GM13976 (cell line): Measurements from ENCODE around the gene THSD4.

Experiments used
- DNase-seq: peaks from one replicate; pipeline ENCODE4 v3.0.0; 2012; ENCODE audit warnings: low spot score
- in situ Hi-C: fragments of 300-500 bp; cut with MboI; formaldehyde crosslinking; loops from one replicate; pipeline ENCODE4 v1.12.0; 2022; ENCODE audit warnings: low sequenced_read_pairs, mixed read lengths, inconsistent platforms; ENCODE audit not compliant: unreplicated experiment
- TF ChIP-seq, protein P1 (sequence below): IDR thresholded peaks from 2 replicates; pipeline ENCODE4 v1.5.1; 2012; ENCODE audit warnings: borderline replicate concordance, mild to moderate bottlenecking; ENCODE audit not compliant: insufficient read depth; ENCODE audit errors: extremely low read depth, missing control alignments, control extremely low read depth

THSD4 gene

DNA sequence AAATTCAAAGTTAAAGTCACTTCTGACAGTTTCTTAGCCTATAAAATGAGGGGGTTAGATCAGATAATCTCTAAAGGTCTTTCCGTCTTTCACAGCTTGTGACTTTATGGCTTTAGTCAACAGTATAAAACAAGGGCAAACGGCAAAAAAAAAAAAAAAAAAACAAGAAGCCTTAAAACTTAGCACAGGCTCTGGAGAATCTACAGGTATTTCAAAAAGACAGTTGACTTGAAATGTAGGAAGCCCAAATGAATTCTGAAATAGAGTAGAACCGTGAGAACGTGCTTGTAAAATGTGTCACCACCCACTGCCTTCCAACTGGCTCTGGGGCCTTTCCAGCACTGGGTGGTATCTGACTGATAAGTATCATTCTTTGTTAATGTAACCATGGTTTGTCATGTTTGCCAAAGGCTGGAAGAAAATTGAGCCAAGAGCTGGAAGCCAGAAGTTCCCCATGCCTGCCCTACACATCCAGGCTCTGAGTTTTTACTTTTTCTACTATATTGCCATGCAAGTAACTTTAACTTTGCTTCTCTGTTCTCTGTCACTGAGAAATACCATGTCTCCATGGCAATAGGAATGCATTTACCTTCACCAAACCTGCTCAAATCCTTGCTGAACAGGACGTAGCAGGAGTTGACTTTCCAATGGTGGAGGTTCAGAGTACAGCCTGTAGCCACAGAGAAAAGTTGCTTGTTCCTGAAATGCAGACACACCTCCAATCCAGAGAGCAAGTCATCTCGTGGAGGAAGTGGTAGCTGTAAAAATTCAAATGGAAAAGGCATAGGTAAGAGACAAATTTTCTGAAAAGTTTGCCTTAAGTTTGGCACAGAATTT lies 35.8 kb upstream of the THSD4 start:
- TF ChIP-seq, protein P1, sequence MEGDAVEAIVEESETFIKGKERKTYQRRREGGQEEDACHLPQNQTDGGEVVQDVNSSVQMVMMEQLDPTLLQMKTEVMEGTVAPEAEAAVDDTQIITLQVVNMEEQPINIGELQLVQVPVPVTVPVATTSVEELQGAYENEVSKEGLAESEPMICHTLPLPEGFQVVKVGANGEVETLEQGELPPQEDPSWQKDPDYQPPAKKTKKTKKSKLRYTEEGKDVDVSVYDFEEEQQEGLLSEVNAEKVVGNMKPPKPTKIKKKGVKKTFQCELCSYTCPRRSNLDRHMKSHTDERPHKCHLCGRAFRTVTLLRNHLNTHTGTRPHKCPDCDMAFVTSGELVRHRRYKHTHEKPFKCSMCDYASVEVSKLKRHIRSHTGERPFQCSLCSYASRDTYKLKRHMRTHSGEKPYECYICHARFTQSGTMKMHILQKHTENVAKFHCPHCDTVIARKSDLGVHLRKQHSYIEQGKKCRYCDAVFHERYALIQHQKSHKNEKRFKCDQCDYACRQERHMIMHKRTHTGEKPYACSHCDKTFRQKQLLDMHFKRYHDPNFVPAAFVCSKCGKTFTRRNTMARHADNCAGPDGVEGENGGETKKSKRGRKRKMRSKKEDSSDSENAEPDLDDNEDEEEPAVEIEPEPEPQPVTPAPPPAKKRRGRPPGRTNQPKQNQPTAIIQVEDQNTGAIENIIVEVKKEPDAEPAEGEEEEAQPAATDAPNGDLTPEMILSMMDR: no peak
- in situ Hi-C loops: no loop called here
- DNase-seq: no peak

DNA sequence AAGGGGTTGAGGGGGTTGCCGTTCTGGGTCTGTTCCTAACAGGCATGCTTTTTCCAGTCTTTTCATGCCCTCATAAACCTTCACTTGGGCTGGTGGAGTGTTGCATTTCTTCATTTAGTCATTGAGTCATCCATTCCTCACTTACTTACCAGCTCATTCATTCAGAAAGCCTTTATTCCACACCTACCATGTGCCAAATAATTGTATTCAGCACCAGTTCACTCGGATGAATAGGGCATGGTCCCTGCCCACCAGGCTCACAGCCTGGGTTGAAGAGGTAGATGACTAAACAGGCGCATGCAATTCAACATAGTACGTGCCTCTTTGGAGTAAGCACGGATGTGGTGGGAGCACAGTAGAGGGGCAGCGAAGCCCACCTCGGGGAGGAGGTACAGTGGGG lies 35.1 kb upstream of the THSD4 start:
- in situ Hi-C loops: no loop called here
- TF ChIP-seq, protein P1: no peak
- DNase-seq: no peak

DNA sequence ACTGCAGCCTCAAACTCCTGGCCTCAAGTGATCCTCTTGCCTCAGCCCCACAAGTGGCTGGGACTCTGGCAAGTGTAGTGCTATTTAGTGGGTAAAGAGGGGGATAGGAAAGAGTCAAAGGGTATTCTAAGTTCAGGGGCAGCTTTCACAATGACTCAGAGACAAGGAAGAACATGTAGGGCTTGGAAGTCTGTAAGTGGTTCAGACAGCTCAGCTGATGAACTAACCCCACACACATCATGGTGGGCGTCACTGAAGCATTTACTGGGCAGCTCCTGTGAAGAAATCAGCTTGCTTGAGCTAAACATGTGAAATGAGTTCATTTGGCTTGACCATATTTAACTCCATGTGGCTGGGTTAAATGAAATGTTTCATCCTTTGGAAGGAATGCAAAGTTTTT lies 34.6 kb upstream of the THSD4 start:
- TF ChIP-seq, protein P1: no peak
- DNase-seq: no peak
- in situ Hi-C loops: no loop called here

DNA sequence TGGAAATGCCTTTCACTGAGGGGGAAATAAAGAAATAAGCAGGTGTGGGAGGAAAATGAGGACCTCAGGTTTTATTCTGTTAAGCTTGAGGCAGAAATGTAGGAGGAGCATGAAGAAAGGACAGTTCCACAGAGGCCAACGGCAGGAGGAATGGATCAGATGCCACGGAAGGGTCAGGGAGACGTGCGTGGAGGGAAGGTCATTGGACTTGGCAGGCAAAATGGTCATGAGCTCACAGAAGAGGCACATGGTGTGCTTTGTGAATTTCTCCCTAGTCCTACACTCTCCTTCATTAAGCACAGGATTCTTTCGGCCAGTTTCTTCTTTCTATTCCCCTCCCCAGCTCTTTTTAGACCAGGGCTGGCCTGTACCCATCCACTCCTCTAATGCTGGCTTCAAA lies 32.5 kb upstream of the THSD4 start:
- TF ChIP-seq, protein P1: no peak
- in situ Hi-C loops: no loop called here
- no peak for DNase-seq

DNA sequence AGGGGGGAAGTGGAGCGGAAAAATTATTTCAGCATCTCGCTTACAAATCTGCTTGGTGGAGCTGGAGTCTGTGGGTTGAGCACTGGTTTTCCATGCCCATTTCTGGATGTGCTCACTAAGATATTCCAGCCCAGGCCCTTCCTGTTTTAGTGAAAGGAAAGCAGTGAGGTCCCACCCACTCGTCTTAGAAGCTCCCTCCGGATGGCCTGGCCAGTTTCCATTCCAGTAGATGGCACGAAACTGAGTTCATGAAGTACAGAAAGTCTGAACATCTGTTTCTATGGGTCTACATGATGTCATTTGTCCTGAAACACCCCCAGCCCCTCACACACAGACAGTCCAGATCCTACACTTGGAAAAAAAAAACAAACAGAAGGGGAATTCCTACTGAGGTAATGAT lies 31.9 kb upstream of the THSD4 start:
- DNase-seq: no peak
- in situ Hi-C loops: no loop called here
- TF ChIP-seq, protein P1: no peak

DNA sequence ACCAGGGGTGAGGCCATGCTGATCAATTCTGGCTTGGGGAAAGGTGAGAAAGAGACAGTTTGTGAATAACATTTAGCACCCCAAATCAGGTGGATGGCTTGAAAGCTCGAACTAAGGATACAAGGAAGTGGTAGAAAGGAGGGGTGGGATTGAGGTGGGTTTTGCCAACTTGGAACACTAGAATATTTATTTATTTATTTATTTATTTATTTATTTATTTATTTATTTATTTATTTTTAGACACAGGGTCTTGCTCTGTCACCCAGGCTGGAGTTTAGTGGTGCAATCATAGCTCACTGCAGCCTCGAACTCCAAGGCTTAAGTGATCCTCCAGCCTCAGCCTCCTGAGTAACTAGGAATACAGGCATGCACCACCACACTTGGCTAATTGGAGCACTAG lies 31.0 kb upstream of the THSD4 start:
- TF ChIP-seq, protein P1: no peak
- no peak for DNase-seq
- in situ Hi-C loops: no loop called here
